Suppressor macrophage treated with lipopolysaccharide for 1 hour (primary cell): ENCODE data around the gene GRM3.

Experiments used
- DNase-seq, 3 donors: peaks; one replicate each; pipeline ENCODE4 v3.0.0-alpha.2; 2020 to 2022

The GRM3 gene

GRCh38 chr7:86790383-86790782, 146.7 kb downstream of the GRM3 start:
- no peak for DNase-seq

DNA sequence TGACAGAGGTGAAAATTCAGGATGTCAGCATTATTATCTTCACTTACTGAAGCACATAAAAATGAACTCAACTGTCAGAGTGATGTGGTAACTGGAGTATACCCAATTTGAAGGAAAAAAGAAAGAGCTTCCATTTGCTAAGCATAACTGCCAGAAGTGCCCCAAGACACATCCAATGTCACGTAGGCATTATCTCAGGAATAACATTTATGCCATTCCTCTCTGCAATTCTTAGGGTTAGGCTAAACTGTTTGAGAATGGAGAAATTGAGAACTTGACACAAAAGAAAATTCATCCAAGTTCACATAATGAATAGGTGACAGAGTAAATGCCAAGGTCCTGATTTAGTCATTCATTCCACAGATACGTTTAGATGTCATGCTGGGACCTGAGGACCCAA, 148.6 kb downstream of the GRM3 start:
- DNase-seq: no peak

GRCh38 chr7:86793136-86793535, 149.4 kb downstream of the GRM3 start:
- no peak for DNase-seq

DNA sequence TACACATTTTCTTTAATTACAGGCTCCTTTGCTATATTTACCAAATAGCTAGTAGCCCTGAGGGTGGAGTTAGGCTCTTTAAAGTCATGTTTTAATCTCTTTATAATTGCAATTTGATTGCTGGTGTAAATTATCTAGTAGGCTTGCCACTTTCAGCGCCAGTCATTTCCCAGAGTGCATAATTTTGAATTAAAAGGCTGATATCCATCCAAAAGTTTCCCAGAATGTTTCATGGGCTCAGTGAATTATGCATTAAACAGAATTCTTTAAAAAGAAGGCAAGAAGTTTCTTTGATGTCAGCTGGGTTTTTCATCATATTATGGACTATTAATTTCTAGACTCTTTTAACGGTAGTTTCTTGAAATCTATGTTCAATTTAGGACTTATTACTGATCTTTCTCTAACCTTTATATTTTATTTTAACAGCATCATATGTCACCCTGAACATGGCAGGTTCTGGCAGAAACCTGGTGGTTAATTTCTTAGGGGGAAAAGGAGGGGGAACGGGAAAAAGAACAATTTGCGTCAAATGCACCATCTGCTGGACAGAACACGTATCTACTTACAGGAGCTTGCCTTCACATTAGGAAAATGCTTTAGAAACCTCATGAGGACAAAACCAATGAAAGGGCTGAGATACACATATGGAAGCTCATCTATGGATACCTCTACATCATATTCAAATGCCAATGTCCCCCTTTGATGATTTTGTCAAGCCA, 171.1 kb downstream of the GRM3 start:
- peak in 2 of 3 donors; percentile 2 for DNase-seq

DNA sequence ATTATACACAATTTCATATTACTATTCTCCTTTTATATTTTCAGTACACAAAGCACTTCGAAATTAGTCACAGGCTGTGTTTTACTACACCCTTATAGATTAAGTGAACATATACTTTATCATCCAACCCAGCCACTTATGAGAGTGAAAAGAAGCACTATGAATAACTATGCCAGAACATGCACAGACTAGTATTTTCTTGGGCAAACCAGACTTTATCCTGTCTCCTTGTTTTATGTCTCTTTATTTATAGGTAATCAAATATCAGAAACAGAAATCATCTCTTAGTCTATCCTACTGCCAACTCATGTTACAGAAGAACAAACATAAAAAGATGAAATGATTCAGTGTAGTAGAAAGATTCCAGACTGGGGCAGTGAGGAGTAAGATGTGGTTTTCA, 171.8 kb downstream of the GRM3 start:
- no peak for DNase-seq

- DNase-seq: no peak
Observed at GRCh38 chr7:86818903-86819302, 175.2 kb downstream of the GRM3 start.

DNA sequence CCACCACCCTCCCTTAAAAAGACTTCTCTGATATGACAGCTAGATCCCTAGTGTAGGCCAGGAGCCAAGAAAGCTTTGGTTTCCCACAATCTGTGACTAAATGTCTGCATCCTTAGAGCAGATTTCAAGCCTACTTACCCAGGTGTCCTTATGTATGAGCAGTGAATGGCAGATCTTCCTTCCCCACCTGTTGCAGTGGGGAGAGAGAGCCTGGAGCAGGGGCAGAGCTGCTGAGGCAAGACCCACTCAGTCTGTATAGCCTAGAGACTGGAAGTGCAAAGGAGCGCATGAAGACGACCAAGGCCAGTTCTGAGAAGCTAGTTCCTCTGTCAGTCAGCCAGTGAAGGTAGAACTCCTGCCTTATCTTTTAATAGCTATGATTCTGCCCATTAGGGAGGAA, 180.1 kb downstream of the GRM3 start:
- DNase-seq: no peak

DNA sequence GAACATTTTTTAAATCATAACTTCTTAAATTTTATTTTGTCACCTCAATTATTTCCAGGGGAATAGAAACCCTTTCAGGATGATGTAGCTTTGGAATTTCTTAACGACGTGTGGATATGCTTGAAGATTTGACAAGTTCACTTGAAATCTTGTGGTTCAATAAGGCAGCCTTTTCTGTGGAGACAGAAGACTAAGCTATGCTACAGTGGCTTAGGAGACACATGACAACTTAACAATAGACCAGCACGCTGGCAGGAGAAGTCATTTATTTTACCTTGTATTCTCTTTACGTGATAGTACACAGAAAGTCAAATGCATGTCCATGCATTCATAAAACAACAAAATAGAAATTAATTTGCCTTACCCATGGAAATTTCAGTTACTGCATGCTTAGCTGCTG, 181.6 kb downstream of the GRM3 start:
- no peak for DNase-seq

DNA sequence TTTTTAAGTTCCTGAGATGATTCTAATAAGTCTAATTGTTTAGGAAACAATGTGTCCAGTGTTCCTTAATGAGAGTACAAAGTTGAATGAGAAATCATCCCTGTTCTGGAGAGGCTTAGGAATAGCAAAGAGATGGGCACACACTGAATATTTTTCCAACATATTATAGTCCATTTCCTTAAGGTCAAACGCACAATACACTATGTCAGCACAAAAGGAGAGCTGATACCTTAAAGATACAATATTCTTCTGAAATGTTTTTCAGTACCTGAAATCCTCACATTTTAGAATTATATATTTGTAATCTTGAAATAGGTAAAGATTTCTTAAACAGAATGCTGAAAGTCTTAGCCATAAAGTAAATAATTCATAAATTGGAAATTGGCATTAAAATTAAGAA, 183.2 kb downstream of the GRM3 start:
- no peak for DNase-seq

GRCh38 chr7:86833360-86833759, 189.7 kb downstream of the GRM3 start:
- no peak for DNase-seq

GRCh38 chr7:86837235-86837634, 193.5 kb downstream of the GRM3 start:
- no peak for DNase-seq

DNA sequence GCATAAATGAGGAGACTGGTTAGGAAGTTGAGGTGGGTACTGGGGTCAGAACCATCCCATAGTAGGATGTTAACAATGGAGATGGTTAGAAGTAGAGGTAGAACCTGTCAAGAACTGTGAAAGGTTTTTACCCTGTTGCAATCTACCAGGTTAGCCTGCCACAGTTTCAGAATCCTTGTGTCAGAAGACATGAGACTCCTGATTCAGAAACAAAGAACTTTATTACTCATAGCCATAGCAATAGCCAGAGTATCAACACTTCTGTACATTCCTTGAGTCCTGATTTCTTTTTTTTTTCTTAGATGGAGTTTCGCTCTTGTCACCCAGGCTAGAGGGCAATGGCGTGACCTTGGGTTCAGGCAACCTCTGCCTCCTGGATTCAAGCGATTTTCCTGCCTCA, 200.9 kb downstream of the GRM3 start:
- DNase-seq: no peak

- no peak for DNase-seq
Observed at GRCh38 chr7:86846494-86847190, 202.9 kb downstream of the GRM3 start.

GRCh38 chr7:86848226-86848625, 204.5 kb downstream of the GRM3 start:
- DNase-seq: peak in 1 of 3 donors; percentile 6

DNA sequence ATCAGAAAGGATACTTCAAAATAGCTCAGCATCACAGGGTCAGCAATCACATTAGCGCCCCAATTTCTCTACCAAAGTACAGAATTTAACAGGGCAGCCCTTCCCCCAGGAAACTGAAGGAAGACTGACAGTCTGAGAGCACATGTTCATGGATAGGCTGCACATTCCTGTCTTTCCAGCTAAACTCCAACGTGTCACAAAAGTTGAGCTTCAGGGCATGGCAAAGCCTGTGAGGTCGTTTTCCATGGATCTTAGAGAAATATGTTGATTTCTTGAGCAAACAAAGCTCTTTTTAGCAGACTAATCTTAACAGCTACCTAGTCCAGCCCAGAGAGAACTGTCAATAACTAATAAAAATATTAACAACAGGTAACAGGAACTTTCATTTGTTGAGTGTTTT, 207.9 kb downstream of the GRM3 start:
- DNase-seq: no peak

DNA sequence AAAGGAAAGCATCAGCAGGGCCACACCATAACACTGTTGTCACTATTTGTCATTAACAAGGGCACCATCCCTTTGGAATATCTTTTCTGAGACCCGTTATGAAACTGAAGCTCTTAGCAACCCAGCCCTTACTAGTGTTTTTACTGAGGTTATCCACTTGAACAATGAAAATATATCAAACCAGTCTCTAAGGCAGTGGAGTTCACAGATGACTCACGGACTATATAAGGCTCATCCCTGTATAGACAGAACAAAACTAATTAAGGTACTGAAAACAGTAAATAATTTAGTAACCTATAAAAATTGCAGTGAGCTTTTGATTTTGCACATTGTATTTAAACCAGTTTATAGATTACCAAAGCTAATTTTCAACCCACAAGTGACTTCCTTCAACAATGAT, 219.7 kb downstream of the GRM3 start:
- DNase-seq: no peak

- no peak for DNase-seq
Observed at GRCh38 chr7:86867163-86867762, 223.6 kb downstream of the GRM3 start.

- no peak for DNase-seq
Observed at GRCh38 chr7:86876146-86876545, 232.4 kb downstream of the GRM3 start.

DNA sequence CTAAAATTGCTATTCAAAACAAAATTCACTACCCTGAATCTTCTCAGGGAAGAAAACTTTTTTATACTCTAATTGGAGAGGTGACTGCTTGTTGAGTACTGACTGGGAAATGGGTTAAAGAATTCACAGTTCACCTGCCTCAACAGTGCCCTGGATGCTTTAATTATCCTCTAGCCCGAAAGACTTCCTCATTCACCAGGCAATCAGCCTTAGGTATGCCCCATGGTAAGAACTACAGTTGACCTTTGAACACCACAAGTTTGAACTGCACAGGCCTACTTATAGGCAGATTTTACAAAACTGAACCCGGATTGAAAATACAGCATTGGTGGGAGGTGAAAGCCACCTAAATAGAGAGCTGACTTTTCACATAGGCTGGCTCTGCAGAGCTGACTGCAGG, 240.4 kb downstream of the GRM3 start:
- DNase-seq: no peak

- DNase-seq: no peak
Observed at GRCh38 chr7:86889501-86889900, 245.8 kb downstream of the GRM3 start.

DNA sequence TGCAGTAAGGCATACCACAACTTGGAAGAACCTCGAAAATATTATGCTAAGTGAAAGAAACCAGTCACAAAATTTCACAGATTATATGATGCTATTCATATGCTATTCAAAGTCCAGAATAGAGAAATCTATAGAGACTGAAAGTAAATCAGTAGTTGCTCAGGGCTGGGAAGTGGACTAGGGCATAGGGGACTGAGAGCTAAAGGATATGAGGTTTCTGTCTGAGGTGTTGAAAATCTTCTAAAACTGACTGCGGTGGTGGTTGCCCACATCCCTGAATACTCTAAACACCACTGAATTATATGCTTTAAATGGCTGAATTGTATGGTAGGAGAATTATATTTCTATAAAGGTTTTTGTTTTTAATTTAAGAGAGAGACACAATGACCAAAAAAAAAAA, 254.5 kb downstream of the GRM3 start:
- no peak for DNase-seq

GRCh38 chr7:86900886-86901285, 257.2 kb downstream of the GRM3 start:
- DNase-seq: no peak

GRCh38 chr7:86904949-86905834, 261.5 kb downstream of the GRM3 start:
- peak; percentile 20 to 28 (median 21) for DNase-seq
